GM23338 (cell line): ENCODE results near the gene CELF2. TPM values are rescaled to one million over a fixed set of nuclear protein-coding genes. Genes with fewer than 3 reads are reported as not detected.

ENCODE experiments used
- ATAC-seq: fragments of 200-7000 bp; cut with Tn5 transposase; 3 replicates; pipeline ENCODE4 v1.9.1; 2020
- DNase-seq: peaks from one replicate; pipeline ENCODE4 v3.0.0-alpha.2; 2015; ENCODE audit warnings: low spot score
- H2AFZ ChIP-seq: fragments of 200-600 bp; sonication (generic); 2 replicates; pipeline ENCODE4 v1.8.0; 2016; ENCODE audit warnings: antibody characterized with exemption, mild to moderate bottlenecking, moderate library complexity
- H3F3A ChIP-seq: fragments of 200-600 bp; sonication (generic); replicated peaks from 2 replicates; pipeline ENCODE4 v1.8.0; 2017; ENCODE audit warnings: antibody characterized with exemption, mixed run types, low read depth
- H3K27ac ChIP-seq: fragments of 200-600 bp; sonication (generic); 2 replicates; pipeline ENCODE4 v1.6.1; 2016; ENCODE audit warnings: low read depth
- H3K27me3 ChIP-seq: fragments of 200-600 bp; sonication (generic); 2 replicates; pipeline ENCODE4 v1.8.0; 2016; ENCODE audit warnings: mild to moderate bottlenecking, mixed run types, moderate library complexity; ENCODE audit not compliant: insufficient read depth
- H3K36me3 ChIP-seq: fragments of 200-600 bp; sonication (generic); 2 replicates; pipeline ENCODE4 v1.8.0; 2016; ENCODE audit warnings: mild to moderate bottlenecking; ENCODE audit not compliant: insufficient read depth
- H3K4me1 ChIP-seq: fragments of 200-600 bp; sonication (generic); 2 replicates; pipeline ENCODE4 v1.8.0; 2016; ENCODE audit warnings: mild to moderate bottlenecking, moderate library complexity; ENCODE audit not compliant: insufficient read depth
- H3K4me2 ChIP-seq: fragments of 200-600 bp; sonication (generic); 2 replicates; pipeline ENCODE4 v1.7.1; 2017; ENCODE audit warnings: mixed run types
- H3K4me3 ChIP-seq: fragments of 200-600 bp; sonication (generic); 2 replicates; pipeline ENCODE4 v1.6.1; 2016; ENCODE audit warnings: mixed run types
- H3K79me2 ChIP-seq: fragments of 200-600 bp; sonication (generic); replicated peaks from 2 replicates; pipeline ENCODE4 v1.8.0; 2017; ENCODE audit warnings: mild to moderate bottlenecking; ENCODE audit not compliant: insufficient read depth
- H3K9me2 ChIP-seq: fragments of 200-600 bp; sonication (generic); 2 replicates; pipeline ENCODE4 v1.8.0; 2017; ENCODE audit not compliant: insufficient read depth
- H4K20me1 ChIP-seq: fragments of 200-600 bp; sonication (generic); replicated peaks from 2 replicates; pipeline ENCODE4 v1.8.0; 2017; ENCODE audit warnings: mild to moderate bottlenecking; ENCODE audit not compliant: insufficient read depth
- H3K27ac Mint-ChIP-seq: 2 replicates; pipeline ENCODE4 v1.8.0; 2020; ENCODE audit warnings: inconsistent platforms, mild to moderate bottlenecking, moderate library complexity, mixed read lengths
- H3K27me3 Mint-ChIP-seq: 3 replicates; pipeline ENCODE4 v1.8.0; 2022; ENCODE audit warnings: low read depth, mild to moderate bottlenecking, moderate library complexity, mixed read lengths, inconsistent platforms; ENCODE audit not compliant: insufficient read depth, poor library complexity
- H3K36me3 Mint-ChIP-seq: 3 replicates; pipeline ENCODE4 v1.8.0; 2021; ENCODE audit warnings: low read depth, mild to moderate bottlenecking, inconsistent platforms, moderate library complexity, mixed read lengths
- H3K4me1 Mint-ChIP-seq: 3 replicates; pipeline ENCODE4 v1.8.0; 2020; ENCODE audit warnings: mild to moderate bottlenecking, inconsistent platforms, mixed read lengths
- H3K4me3 Mint-ChIP-seq: 3 replicates; pipeline ENCODE4 v1.8.0; 2021; ENCODE audit warnings: moderate library complexity, mild to moderate bottlenecking, inconsistent platforms, mixed read lengths
- H3K9me3 Mint-ChIP-seq: 3 replicates; pipeline ENCODE4 v1.8.0; 2020; ENCODE audit warnings: moderate library complexity, mild to moderate bottlenecking, inconsistent platforms, mixed read lengths
- CREB1 ChIP-seq: fragments of 250-450 bp; sonication (Bioruptor Pico); IDR thresholded peaks from 2 replicates; pipeline ENCODE4 v1.5.0; 2020; ENCODE audit warnings: low read depth, mild to moderate bottlenecking, moderate library complexity
- EZH2 ChIP-seq: fragments of 200-600 bp; sonication (generic); IDR thresholded peaks from one replicate; pipeline ENCODE4 v1.8.0; 2017; ENCODE audit warnings: antibody characterized with exemption, mild to moderate bottlenecking, low read depth; ENCODE audit not compliant: unreplicated experiment
- EZH2phosphoT487 ChIP-seq: fragments of 200-600 bp; sonication (generic); IDR thresholded peaks from one replicate; pipeline ENCODE4 v1.8.1; 2018; ENCODE audit warnings: antibody characterized with exemption; ENCODE audit not compliant: unreplicated experiment
- NANOG ChIP-seq: IDR thresholded peaks from 2 replicates; pipeline ENCODE4 v1.6.1; 2016; ENCODE audit warnings: antibody characterized with exemption, borderline replicate concordance
- POLR2AphosphoS5 ChIP-seq: IDR thresholded peaks from 2 replicates; pipeline ENCODE4 v1.6.1; 2016; ENCODE audit warnings: antibody characterized with exemption, low read depth
- STAT1 ChIP-seq: IDR thresholded peaks from one replicate; pipeline ENCODE4 v1.6.1; 2016; ENCODE audit warnings: antibody characterized with exemption; ENCODE audit not compliant: unreplicated experiment
- polyA plus RNA-seq: library from polyadenylated mRNA; unstranded; fragments of >200 nt; fragmentation: Nextera tagmentation; extraction: Ambion mirVana; gene quantifications from 2 replicates; pipeline ENCODE4 v1.2.1, GENCODE V29; 2016
- total RNA-seq: library from RNA; depleted of rRNA; stranded (reverse); fragments of >200 nt; shearing (Covaris generic); gene quantifications from 2 replicates; pipeline ENCODE4 v1.2.3, GENCODE V29; 2014
- TF ChIP-seq, protein P1 (sequence below), 2 experiments: fragments of 200-600 bp in 1 of 2; sonication (generic) in 1 of 2; conservative IDR thresholded peaks; 2 replicates each; pipeline versions ENCODE4 v1.5.1 to v1.6.1; 2016 to 2017; ENCODE audit warnings: antibody characterized with exemption in 2 of 2, low read depth in 2 of 2, mild to moderate bottlenecking in 2 of 2, moderate library complexity in 1 of 2
- TF ChIP-seq, protein P2 (sequence below): IDR thresholded peaks from 2 replicates; pipeline ENCODE4 v1.6.1; 2016; ENCODE audit warnings: antibody characterized with exemption
- TF ChIP-seq, protein P3 (sequence below): IDR thresholded peaks from one replicate; pipeline ENCODE4 v1.6.1; 2018; ENCODE audit warnings: antibody characterized with exemption; ENCODE audit not compliant: unreplicated experiment
- TF ChIP-seq, protein P4 (sequence below): fragments of 250-450 bp; sonication (Bioruptor Pico); IDR thresholded peaks from 2 replicates; pipeline ENCODE4 v1.5.0; 2020; ENCODE audit warnings: mild to moderate bottlenecking, moderate library complexity

Gene CELF2
- total and polyA plus RNA-seq, 2 experiments from 2014 or later: 18.1 to 22.5 TPM

DNA sequence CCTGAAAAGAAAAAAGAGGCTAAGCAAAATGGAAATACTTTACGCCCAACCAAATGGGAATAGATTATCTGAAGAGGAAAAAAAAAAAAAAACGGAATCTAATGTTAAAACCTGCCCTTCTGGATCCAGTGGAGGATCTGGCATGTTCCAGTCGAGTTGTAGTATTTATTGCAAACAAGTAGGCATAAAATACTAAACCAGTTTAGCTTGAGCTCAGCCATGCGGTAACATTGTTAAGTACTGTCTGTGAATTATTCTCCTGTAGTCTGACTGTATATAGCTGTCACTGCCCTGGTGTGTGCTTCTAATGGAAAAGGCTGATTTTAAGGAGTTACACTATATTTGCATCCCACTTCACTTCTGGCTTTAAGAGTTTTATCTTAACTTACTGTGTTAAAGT, 40.3 kb downstream of the CELF2 start (continued):
- TF ChIP-seq, protein P1, sequence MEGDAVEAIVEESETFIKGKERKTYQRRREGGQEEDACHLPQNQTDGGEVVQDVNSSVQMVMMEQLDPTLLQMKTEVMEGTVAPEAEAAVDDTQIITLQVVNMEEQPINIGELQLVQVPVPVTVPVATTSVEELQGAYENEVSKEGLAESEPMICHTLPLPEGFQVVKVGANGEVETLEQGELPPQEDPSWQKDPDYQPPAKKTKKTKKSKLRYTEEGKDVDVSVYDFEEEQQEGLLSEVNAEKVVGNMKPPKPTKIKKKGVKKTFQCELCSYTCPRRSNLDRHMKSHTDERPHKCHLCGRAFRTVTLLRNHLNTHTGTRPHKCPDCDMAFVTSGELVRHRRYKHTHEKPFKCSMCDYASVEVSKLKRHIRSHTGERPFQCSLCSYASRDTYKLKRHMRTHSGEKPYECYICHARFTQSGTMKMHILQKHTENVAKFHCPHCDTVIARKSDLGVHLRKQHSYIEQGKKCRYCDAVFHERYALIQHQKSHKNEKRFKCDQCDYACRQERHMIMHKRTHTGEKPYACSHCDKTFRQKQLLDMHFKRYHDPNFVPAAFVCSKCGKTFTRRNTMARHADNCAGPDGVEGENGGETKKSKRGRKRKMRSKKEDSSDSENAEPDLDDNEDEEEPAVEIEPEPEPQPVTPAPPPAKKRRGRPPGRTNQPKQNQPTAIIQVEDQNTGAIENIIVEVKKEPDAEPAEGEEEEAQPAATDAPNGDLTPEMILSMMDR (conservative IDR thresholded peaks at IDR 0.05; ENCODE audit: low read depth in 2 of 2): no peak
- TF ChIP-seq, protein P2, sequence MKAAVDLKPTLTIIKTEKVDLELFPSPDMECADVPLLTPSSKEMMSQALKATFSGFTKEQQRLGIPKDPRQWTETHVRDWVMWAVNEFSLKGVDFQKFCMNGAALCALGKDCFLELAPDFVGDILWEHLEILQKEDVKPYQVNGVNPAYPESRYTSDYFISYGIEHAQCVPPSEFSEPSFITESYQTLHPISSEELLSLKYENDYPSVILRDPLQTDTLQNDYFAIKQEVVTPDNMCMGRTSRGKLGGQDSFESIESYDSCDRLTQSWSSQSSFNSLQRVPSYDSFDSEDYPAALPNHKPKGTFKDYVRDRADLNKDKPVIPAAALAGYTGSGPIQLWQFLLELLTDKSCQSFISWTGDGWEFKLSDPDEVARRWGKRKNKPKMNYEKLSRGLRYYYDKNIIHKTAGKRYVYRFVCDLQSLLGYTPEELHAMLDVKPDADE: no peak
- TF ChIP-seq EZH2phosphoT487 (no peak), EZH2 (no peak), STAT1 (no peak), POLR2AphosphoS5 (no peak), NANOG (no peak), CREB1 (CRISPR knock-in tag) (no peak)
- TF ChIP-seq, protein P3, sequence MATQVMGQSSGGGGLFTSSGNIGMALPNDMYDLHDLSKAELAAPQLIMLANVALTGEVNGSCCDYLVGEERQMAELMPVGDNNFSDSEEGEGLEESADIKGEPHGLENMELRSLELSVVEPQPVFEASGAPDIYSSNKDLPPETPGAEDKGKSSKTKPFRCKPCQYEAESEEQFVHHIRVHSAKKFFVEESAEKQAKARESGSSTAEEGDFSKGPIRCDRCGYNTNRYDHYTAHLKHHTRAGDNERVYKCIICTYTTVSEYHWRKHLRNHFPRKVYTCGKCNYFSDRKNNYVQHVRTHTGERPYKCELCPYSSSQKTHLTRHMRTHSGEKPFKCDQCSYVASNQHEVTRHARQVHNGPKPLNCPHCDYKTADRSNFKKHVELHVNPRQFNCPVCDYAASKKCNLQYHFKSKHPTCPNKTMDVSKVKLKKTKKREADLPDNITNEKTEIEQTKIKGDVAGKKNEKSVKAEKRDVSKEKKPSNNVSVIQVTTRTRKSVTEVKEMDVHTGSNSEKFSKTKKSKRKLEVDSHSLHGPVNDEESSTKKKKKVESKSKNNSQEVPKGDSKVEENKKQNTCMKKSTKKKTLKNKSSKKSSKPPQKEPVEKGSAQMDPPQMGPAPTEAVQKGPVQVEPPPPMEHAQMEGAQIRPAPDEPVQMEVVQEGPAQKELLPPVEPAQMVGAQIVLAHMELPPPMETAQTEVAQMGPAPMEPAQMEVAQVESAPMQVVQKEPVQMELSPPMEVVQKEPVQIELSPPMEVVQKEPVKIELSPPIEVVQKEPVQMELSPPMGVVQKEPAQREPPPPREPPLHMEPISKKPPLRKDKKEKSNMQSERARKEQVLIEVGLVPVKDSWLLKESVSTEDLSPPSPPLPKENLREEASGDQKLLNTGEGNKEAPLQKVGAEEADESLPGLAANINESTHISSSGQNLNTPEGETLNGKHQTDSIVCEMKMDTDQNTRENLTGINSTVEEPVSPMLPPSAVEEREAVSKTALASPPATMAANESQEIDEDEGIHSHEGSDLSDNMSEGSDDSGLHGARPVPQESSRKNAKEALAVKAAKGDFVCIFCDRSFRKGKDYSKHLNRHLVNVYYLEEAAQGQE: no peak

DNA sequence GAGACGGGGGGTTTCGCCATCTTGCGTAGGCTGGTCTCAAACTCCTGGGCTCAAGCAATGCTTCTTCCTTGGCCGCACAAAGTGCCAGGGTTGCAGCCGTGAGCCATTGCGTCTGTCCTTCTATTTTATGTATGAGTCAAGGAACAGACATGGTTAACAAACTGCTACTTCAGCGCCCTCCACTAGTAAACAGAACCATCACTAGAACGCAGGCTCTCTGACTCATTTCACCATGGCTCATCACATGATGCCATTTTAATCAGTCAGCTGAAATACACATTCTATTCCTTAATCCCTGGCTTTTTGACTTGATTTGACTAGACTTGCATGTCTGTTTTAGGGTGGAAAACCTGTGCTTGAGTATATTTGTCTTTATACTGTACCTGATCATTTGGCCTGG, 41.3 kb downstream of the CELF2 start:
- no peak overlapping the region for H3K27ac Mint-ChIP-seq
- H3K4me3 ChIP-seq: no peak overlapping the region
- DNase-seq (no peak), ATAC-seq (no peak)
- H3K9me2 ChIP-seq: peaks cover 10% of the 10 kb centered on the region; the same call in 1 of the 2 replicates
- peaks cover 10% of the 10 kb centered on the region; the same call in 2 of the 3 replicates for H3K9me3 Mint-ChIP-seq
- no peaks in the 10 kb centered on the region for H3K27me3 Mint-ChIP-seq
- peaks cover 17% of the 10 kb centered on the region for H3K4me1 ChIP-seq
- H3K36me3 Mint-ChIP-seq: peaks cover 12% of the 10 kb centered on the region
- no peak overlapping the region for H2AFZ ChIP-seq
- H3K4me1 Mint-ChIP-seq: peaks cover 15% of the 10 kb centered on the region
- H3K27ac ChIP-seq: no peak overlapping the region
- no peak overlapping the region for H3K4me2 ChIP-seq
- no peaks in the 10 kb centered on the region for H3K36me3 ChIP-seq
- H3K27me3 ChIP-seq: no peaks in the 10 kb centered on the region
- H3F3A ChIP-seq: no peaks in the 10 kb centered on the region
- H4K20me1 ChIP-seq: no peaks in the 10 kb centered on the region
- peaks cover 11% of the 10 kb centered on the region for H3K79me2 ChIP-seq
- no peak overlapping the region for H3K4me3 Mint-ChIP-seq
- TF ChIP-seq, protein P4, sequence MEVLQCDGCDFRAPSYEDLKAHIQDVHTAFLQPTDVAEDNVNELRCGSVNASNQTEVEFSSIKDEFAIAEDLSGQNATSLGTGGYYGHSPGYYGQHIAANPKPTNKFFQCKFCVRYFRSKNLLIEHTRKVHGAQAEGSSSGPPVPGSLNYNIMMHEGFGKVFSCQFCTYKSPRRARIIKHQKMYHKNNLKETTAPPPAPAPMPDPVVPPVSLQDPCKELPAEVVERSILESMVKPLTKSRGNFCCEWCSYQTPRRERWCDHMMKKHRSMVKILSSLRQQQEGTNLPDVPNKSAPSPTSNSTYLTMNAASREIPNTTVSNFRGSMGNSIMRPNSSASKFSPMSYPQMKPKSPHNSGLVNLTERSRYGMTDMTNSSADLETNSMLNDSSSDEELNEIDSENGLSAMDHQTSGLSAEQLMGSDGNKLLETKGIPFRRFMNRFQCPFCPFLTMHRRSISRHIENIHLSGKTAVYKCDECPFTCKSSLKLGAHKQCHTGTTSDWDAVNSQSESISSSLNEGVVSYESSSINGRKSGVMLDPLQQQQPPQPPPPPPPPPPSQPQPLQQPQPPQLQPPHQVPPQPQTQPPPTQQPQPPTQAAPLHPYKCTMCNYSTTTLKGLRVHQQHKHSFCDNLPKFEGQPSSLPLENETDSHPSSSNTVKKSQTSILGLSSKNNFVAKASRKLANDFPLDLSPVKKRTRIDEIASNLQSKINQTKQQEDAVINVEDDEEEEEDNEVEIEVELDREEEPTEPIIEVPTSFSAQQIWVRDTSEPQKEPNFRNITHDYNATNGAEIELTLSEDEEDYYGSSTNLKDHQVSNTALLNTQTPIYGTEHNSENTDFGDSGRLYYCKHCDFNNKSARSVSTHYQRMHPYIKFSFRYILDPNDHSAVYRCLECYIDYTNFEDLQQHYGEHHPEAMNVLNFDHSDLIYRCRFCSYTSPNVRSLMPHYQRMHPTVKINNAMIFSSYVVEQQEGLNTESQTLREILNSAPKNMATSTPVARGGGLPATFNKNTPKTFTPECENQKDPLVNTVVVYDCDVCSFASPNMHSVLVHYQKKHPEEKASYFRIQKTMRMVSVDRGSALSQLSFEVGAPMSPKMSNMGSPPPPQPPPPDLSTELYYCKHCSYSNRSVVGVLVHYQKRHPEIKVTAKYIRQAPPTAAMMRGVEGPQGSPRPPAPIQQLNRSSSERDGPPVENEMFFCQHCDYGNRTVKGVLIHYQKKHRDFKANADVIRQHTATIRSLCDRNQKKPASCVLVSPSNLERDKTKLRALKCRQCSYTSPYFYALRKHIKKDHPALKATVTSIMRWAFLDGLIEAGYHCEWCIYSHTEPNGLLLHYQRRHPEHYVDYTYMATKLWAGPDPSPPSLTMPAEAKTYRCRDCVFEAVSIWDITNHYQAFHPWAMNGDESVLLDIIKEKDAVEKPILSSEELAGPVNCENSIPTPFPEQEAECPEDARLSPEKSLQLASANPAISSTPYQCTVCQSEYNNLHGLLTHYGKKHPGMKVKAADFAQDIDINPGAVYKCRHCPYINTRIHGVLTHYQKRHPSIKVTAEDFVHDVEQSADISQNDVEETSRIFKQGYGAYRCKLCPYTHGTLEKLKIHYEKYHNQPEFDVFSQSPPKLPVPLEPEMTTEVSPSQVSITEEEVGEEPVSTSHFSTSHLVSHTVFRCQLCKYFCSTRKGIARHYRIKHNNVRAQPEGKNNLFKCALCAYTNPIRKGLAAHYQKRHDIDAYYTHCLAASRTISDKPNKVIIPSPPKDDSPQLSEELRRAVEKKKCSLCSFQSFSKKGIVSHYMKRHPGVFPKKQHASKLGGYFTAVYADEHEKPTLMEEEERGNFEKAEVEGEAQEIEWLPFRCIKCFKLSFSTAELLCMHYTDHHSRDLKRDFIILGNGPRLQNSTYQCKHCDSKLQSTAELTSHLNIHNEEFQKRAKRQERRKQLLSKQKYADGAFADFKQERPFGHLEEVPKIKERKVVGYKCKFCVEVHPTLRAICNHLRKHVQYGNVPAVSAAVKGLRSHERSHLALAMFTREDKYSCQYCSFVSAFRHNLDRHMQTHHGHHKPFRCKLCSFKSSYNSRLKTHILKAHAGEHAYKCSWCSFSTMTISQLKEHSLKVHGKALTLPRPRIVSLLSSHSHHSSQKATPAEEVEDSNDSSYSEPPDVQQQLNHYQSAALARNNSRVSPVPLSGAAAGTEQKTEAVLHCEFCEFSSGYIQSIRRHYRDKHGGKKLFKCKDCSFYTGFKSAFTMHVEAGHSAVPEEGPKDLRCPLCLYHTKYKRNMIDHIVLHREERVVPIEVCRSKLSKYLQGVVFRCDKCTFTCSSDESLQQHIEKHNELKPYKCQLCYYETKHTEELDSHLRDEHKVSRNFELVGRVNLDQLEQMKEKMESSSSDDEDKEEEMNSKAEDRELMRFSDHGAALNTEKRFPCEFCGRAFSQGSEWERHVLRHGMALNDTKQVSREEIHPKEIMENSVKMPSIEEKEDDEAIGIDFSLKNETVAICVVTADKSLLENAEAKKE: no peak
- TF ChIP-seq, protein P1 (conservative IDR thresholded peaks at IDR 0.05; ENCODE audit: low read depth in 2 of 2): no peak
- TF ChIP-seq EZH2 (no peak), EZH2phosphoT487 (no peak)
